Endothelial cell of umbilical vein (primary cell): ENCODE data around the gene SEPTIN3. TPM values are rescaled to one million over a fixed set of nuclear protein-coding genes. Genes with fewer than 3 reads are reported as not detected.

Source experiments
- BruUV-seq: library from RNA; stranded (reverse); fragments of 400-500 nt; replicated peaks from 2 replicates; lab custom pipeline; 2021; lab: Mats Ljungman, UMichigan
- CTCF ChIA-PET: fragments of 300-600, 350-600 bp; sonication (Branson Sonifier 250); formaldehyde crosslinking; loops from one replicate; lab custom pipeline; 2021; ENCODE audit warnings: antibody characterized with exemption, inconsistent platforms; lab: Charles Lee
- POLR2A ChIA-PET: fragments of 300-600, 350-600 bp; sonication (Branson Sonifier 250); formaldehyde crosslinking; loops from one replicate; lab custom pipeline; 2021; ENCODE audit warnings: antibody characterized with exemption, inconsistent platforms; lab: Charles Lee
- DNase-seq: peaks from one replicate; pipeline ENCODE4 v3.0.0-alpha.2; 2011; ENCODE audit warnings: low read depth, low spot score
- FAIRE-seq: peaks from 2 replicates; lab custom pipeline; 2011; peaks lifted over from hg19 to GRCh38; lab: Jason Lieb, UNC
- H2AFZ ChIP-seq: 2 replicates; pipeline ENCODE4 v1.6.0; 2012; ENCODE audit warnings: low read depth, low read length, control low read depth, inconsistent platforms
- H3K27ac ChIP-seq: 2 replicates; pipeline ENCODE4 v1.5.1; 2011; ENCODE audit warnings: low read depth, mild to moderate bottlenecking, control low read depth, low read length, moderate library complexity; ENCODE audit not compliant: insufficient read depth
- H3K27me3 ChIP-seq, 2 experiments: 2 replicates each; pipeline versions ENCODE4 v1.6.0 to v1.6.1; 2011; ENCODE audit warnings: low read length in 2 of 2, mixed read lengths in 1 of 2; ENCODE audit not compliant: control insufficient read depth in 2 of 2, insufficient read depth in 2 of 2
- H3K36me3 ChIP-seq, 2 experiments: 2 replicates in 1 of 2; 3 replicates in 1 of 2; pipeline ENCODE4 v1.5.1; 2011; ENCODE audit warnings: low read length in 2 of 2, mild to moderate bottlenecking in 1 of 2, moderate library complexity in 1 of 2; ENCODE audit not compliant: control insufficient read depth in 2 of 2, insufficient read depth in 2 of 2; ENCODE audit errors: extremely low read depth in 1 of 2
- H3K4me1 ChIP-seq: 3 replicates; pipeline ENCODE4 v1.5.1; 2011; ENCODE audit warnings: mild to moderate bottlenecking, low read length; ENCODE audit not compliant: control insufficient read depth, insufficient read depth; ENCODE audit errors: extremely low read depth
- H3K4me2 ChIP-seq: 2 replicates; pipeline ENCODE4 v1.6.1; 2011; ENCODE audit warnings: low read length, control low read depth, mixed read lengths; ENCODE audit not compliant: insufficient read depth
- H3K4me3 ChIP-seq, 3 experiments: fragments of 200-600 bp in 1 of 3; sonication (generic), shearing (Covaris generic) in 1 of 3; replicated peaks in 1 of 3; 2 replicates each; pipeline ENCODE4 v1.5.1; 2011 to 2016; ENCODE audit warnings: control low read depth in 3 of 3, low read length in 3 of 3, mild to moderate bottlenecking in 2 of 3, inconsistent platforms in 1 of 3, low read depth in 1 of 3, moderate library complexity in 1 of 3; ENCODE audit not compliant: insufficient read depth in 1 of 3
- H3K79me2 ChIP-seq: 2 replicates; pipeline ENCODE4 v1.6.0; 2012; ENCODE audit warnings: low read length, inconsistent platforms; ENCODE audit not compliant: control insufficient read depth, insufficient read depth
- H3K9ac ChIP-seq: replicated peaks from 2 replicates; pipeline ENCODE3; 2011; ENCODE audit warnings: low read length, control low read depth; ENCODE audit not compliant: insufficient read depth; ENCODE audit errors: extremely low read depth
- H3K9me1 ChIP-seq: replicated peaks from 3 replicates; pipeline ENCODE4 v1.6.0; 2011; ENCODE audit warnings: mild to moderate bottlenecking, low read length; ENCODE audit not compliant: control insufficient read depth, insufficient read depth; ENCODE audit errors: extremely low read depth
- H3K9me3 ChIP-seq: replicated peaks from 2 replicates; pipeline ENCODE4 v1.5.1; 2012; ENCODE audit warnings: low read length, inconsistent platforms; ENCODE audit not compliant: control insufficient read depth, insufficient read depth
- H4K20me1 ChIP-seq: replicated peaks from 2 replicates; pipeline ENCODE3; 2011; ENCODE audit warnings: mild to moderate bottlenecking, low read length; ENCODE audit not compliant: control insufficient read depth, insufficient read depth; ENCODE audit errors: extremely low read depth
- JUN ChIP-seq: IDR thresholded peaks from 2 replicates; pipeline ENCODE4 v1.6.1; 2011; ENCODE audit warnings: borderline replicate concordance, low read depth; ENCODE audit not compliant: insufficient read length, insufficient read depth
- dilution Hi-C: fragments of 300-500 bp; cut with MboI; formaldehyde crosslinking; loops from one replicate; pipeline ENCODE4 v1.15.0; 2019; ENCODE audit warnings: low sequenced_read_pairs; ENCODE audit not compliant: extremely low pct_ligation_motif_present
- intact Hi-C: fragments of 100-400 bp; cut with micrococcal nuclease; formaldehyde crosslinking; loops from one replicate; pipeline ENCODE4 v1.10.0; 2022
- polyA plus RNA-seq, 4 experiments: library from polyadenylated mRNA; depleted of rRNA in 3 of 4; stranded (reverse) in 3 of 4; unstranded in 1 of 4; fragments of >200 nt; gene quantifications; 2 replicates each; pipeline versions ENCODE4 v1.2.1 to v1.2.3, GENCODE V29; 2011 to 2012; ENCODE audit warnings: missing spikeins in 1 of 4
- total RNA-seq: library from RNA; stranded (reverse); gene quantifications from 2 replicates; pipeline ENCODE4 v1.2.3, GENCODE V29; 2021

Gene SEPTIN3
- total and polyA plus RNA-seq, 2 donors (not counting 3 experiments of a cell fraction or from before 2014, with no cell fraction given): 0.08 to 0.18 TPM

GRCh38 chr22:41982865-41983264 is 13.6 kb downstream of the SEPTIN3 start:
- H3K79me2 ChIP-seq: no peaks in the 10 kb centered on the region
- no peak overlapping the region for H2AFZ ChIP-seq
- no peak overlapping the region for H3K9ac ChIP-seq
- no peak overlapping the region for H3K4me3 ChIP-seq
- H3K4me1 ChIP-seq: no peaks in the 10 kb centered on the region
- H3K9me3 ChIP-seq: no peaks in the 10 kb centered on the region
- no peak for TF ChIP-seq JUN
- H3K9me1 ChIP-seq: no peaks in the 10 kb centered on the region
- FAIRE-seq (no peak), DNase-seq (no peak)
- dilution Hi-C loops (no loop called here), intact Hi-C loops (no loop called here)
- BruUV-seq: no TSS peak
- no peaks in the 10 kb centered on the region for H3K36me3 ChIP-seq
- H4K20me1 ChIP-seq: no peaks in the 10 kb centered on the region
- ChIA-PET CTCF (interaction anchor here (1.0 kb wide), 1 partner anchor 10 kb away, joined by 3 read pairs; no protein-coding TSS in a partner anchor), POLR2A (no interaction called here)
- H3K27ac ChIP-seq: no peak overlapping the region
- no peak overlapping the region for H3K4me2 ChIP-seq
- peaks cover 3 to 5% of the 10 kb centered on the region in 2 experiments for H3K27me3 ChIP-seq

- CTCF ChIA-PET: interaction anchor here (1.0 kb wide), 1 partner anchor 9 kb away, joined by 3 read pairs; no protein-coding TSS in a partner anchor
- intact Hi-C loops: no loop called here
- no peak overlapping the region for H2AFZ ChIP-seq
- no TSS peak for BruUV-seq
- no peaks in the 10 kb centered on the region for H3K4me1 ChIP-seq
- no peak for TF ChIP-seq JUN
- H3K27ac ChIP-seq: no peak overlapping the region
- H3K79me2 ChIP-seq: no peaks in the 10 kb centered on the region
- POLR2A ChIA-PET: no interaction called here
- H3K27me3 ChIP-seq: no peaks in the 10 kb centered on the region
- no peak overlapping the region for H3K4me3 ChIP-seq
- H3K4me2 ChIP-seq: no peak overlapping the region
- no peaks in the 10 kb centered on the region for H3K9me3 ChIP-seq
- no peaks in the 10 kb centered on the region for H3K9me1 ChIP-seq
- dilution Hi-C loops: no loop called here
- FAIRE-seq: no peak
- no peak for DNase-seq
- no peaks in the 10 kb centered on the region for H3K36me3 ChIP-seq
- H3K9ac ChIP-seq: no peak overlapping the region
- H4K20me1 ChIP-seq: no peaks in the 10 kb centered on the region
These were observed 14.5 kb downstream of the SEPTIN3 start for GRCh38 chr22:41983513-41984405.
